Kidney (tissue), 22 donors: ENCODE measurements around the gene RGS10. TPM values are rescaled to one million over a fixed set of nuclear protein-coding genes. Genes with fewer than 3 reads are reported as not detected.

Experiments used
- DNase-seq, 5 donors: peaks; one replicate each; pipeline ENCODE4 v3.0.0-alpha.2; 2013 to 2020
- FAIRE-seq: peaks from 2 replicates; lab custom pipeline; 2012; peaks lifted over from hg19 to GRCh38; lab: Jason Lieb, UNC
- H3K27ac ChIP-seq, 2 donors: one replicate each; pipeline ENCODE4 v1.7.0; 2013; ENCODE audit warnings: low read depth in 2 of 2, low read length in 2 of 2, inconsistent platforms in 1 of 2
- H3K27me3 ChIP-seq: one replicate; pipeline ENCODE4 v1.7.1; 2013; ENCODE audit warnings: low read length, inconsistent platforms; ENCODE audit not compliant: control insufficient read depth, insufficient read depth
- H3K36me3 ChIP-seq, 3 donors: one replicate each; pipeline versions ENCODE4 v1.7.0 to v1.7.1; 2013; ENCODE audit warnings: low read length in 3 of 3, control low read depth in 1 of 3, inconsistent platforms in 1 of 3; ENCODE audit not compliant: insufficient read depth in 3 of 3, control insufficient read depth in 2 of 3
- H3K4me1 ChIP-seq, 3 donors: one replicate each; pipeline versions ENCODE4 v1.7.0 to v1.7.1; 2013; ENCODE audit warnings: low read length in 3 of 3, inconsistent platforms in 1 of 3, low read depth in 1 of 3; ENCODE audit not compliant: control insufficient read depth in 2 of 3, insufficient read depth in 2 of 3
- H3K4me3 ChIP-seq, 3 donors: one replicate each; pipeline versions ENCODE4 v1.7.0 to v1.8.1; 2013; ENCODE audit warnings: low read length in 3 of 3, control low read depth in 1 of 3, inconsistent platforms in 1 of 3
- H3K9ac ChIP-seq, 3 donors: one replicate each; pipeline versions ENCODE4 v1.7.0 to v1.7.1; 2013; ENCODE audit warnings: low read length in 3 of 3, control low read depth in 1 of 3, inconsistent platforms in 1 of 3
- H3K9me3 ChIP-seq, 3 donors: one replicate each; pipeline versions ENCODE4 v1.7.0 to v1.7.1; 2013; ENCODE audit warnings: low read length in 3 of 3, control low read depth in 1 of 3, inconsistent platforms in 1 of 3; ENCODE audit not compliant: control insufficient read depth in 2 of 3, insufficient read depth in 1 of 3
- CTCF ChIP-seq: IDR thresholded peaks from 3 replicates; pipeline ENCODE4 v1.5.1; 2012; ENCODE audit warnings: mild to moderate bottlenecking, moderate library complexity, borderline replicate concordance; ENCODE audit not compliant: insufficient read depth; ENCODE audit errors: extremely low read depth
- intact Hi-C: fragments of 100-400 bp; cut with DNase I; formaldehyde crosslinking; loops from one replicate; pipeline ENCODE4 v1.11.1; 2022
- long read RNA-seq, 10 donors: library from polyadenylated mRNA in 1 of 10; unstranded in 1 of 10; transcript quantifications; one replicate each; pipeline ENCODE4 v2.0.0 and lab custom pipeline, GENCODE V29; 2021 to 2026
- polyA plus RNA-seq: library from polyadenylated mRNA; stranded (reverse); fragments of 350-450 nt; fragmentation: Illumina TruSeq; extraction: RNeasy Lipid Tissue Mini Kit (QIAGEN cat#74804); gene quantifications from one replicate; pipeline ENCODE4 v1.2.3, GENCODE V29; 2014; ENCODE audit warnings: low read depth, low replicate concordance; ENCODE audit not compliant: insufficient read depth
- total RNA-seq: library from RNA; stranded (reverse); fragmentation: NEBNext Ultra II Directional; extraction: Animal tissue kit (Norgen Biotek cat#: 25700); gene quantifications from one replicate; pipeline ENCODE4 v1.2.1, GENCODE V29; 2021
- donor health status: control.
- donor health status: control.
- donor health status: control.
- donor health status: control.
- donor health status: control.
- donor health status: DM: yes; HTN: yes; CAD: no.
- donor health status: Normal renal cell carcinoma (clear cell type).

Gene RGS10
- total RNA-seq (19.9 TPM), polyA plus RNA-seq (25.4 TPM)
- long read RNA-seq, donor 1, transcript RGS10-202 (5 exons, 804 nt) = major isoform, 14 of 16 reads
- long read RNA-seq, donor 1, partial matches to known transcripts = 0 of 16 reads
- long read RNA-seq, donor 1, other reads (novel, unspliced or antisense) = 0 of 16 reads
- long read RNA-seq, donor 2, transcript RGS10-202 (5 exons, 804 nt) = major isoform, 22 of 24 reads
- long read RNA-seq, donor 2, partial matches to known transcripts = 0 of 24 reads
- long read RNA-seq, donor 2, other reads (novel, unspliced or antisense) = 0 of 24 reads
- long read RNA-seq, donor 3, transcript RGS10-202 (5 exons, 804 nt) = major isoform, 26 of 30 reads
- long read RNA-seq, donor 3, partial matches to known transcripts = 0 of 30 reads
- long read RNA-seq, donor 3, other reads (novel, unspliced or antisense) = 0 of 30 reads
- long read RNA-seq, donor 4, transcript RGS10-202 (5 exons, 804 nt) = major isoform, 12 of 12 reads
- long read RNA-seq, donor 4, partial matches to known transcripts = 0 of 12 reads
- long read RNA-seq, donor 4, other reads (novel, unspliced or antisense) = 0 of 12 reads
- long read RNA-seq, donor 5 = 0 reads
- long read RNA-seq, donor 6, transcript RGS10-202 (5 exons, 804 nt) = major isoform, 47 of 52 reads
- long read RNA-seq, donor 6, partial matches to known transcripts = 0 of 52 reads
- long read RNA-seq, donor 6, other reads (novel, unspliced or antisense) = 0 of 52 reads
- long read RNA-seq, donor 7, transcript RGS10-202 (5 exons, 804 nt) = major isoform, 5 of 6 reads
- long read RNA-seq, donor 7, partial matches to known transcripts = 0 of 6 reads
- long read RNA-seq, donor 7, other reads (novel, unspliced or antisense) = 1 of 6 reads
- long read RNA-seq, donor 8, transcript RGS10-202 (5 exons, 804 nt) = major isoform, 21 of 22 reads
- long read RNA-seq, donor 8, partial matches to known transcripts = 0 of 22 reads
- long read RNA-seq, donor 8, other reads (novel, unspliced or antisense) = 0 of 22 reads
- long read RNA-seq, donor 9, transcript RGS10-202 (5 exons, 804 nt) = major isoform, 19 of 21 reads
- long read RNA-seq, donor 9, partial matches to known transcripts = 0 of 21 reads
- long read RNA-seq, donor 9, other reads (novel, unspliced or antisense) = 0 of 21 reads
- long read RNA-seq, donor 10, transcript RGS10-202 (5 exons, 804 nt) = major isoform, 16 of 17 reads
- long read RNA-seq, donor 10, partial matches to known transcripts = 0 of 17 reads
- long read RNA-seq, donor 10, other reads (novel, unspliced or antisense) = 0 of 17 reads

GRCh38 chr10:119542357-119542987, at the start of gene RGS10:
Gene RGS10, minus strand, starts transcription at chr10:119542719. Its CDS starts 81 bp downstream, at chr10:119542638.
- no peak within 1 kb of the TSS for H3K9ac ChIP-seq
- DNase-seq = peak; percentile 52 to 94 (median 63)

GRCh38 chr10:119588071-119588470, 45.6 kb upstream of the RGS10 start:
- Histone ChIP-seq H3K9me3 (no peaks in the 10 kb centered on the region), H3K4me1 (peaks cover 0 to 8% (median 5%) of the 10 kb centered on the region in 3 donors), H3K4me3 (no peak overlapping the region), H3K36me3 (peaks cover 0 to 21% (median 19%) of the 10 kb centered on the region in 3 donors), H3K27me3 (no peaks in the 10 kb centered on the region), H3K27ac (no peak overlapping the region), H3K9ac (no peak overlapping the region)
- TF ChIP-seq CTCF = no peak
- no peak for FAIRE-seq
- no peak for DNase-seq
- intact Hi-C loops = no loop called here

More at GRCh38 chr10:119542357-119542987, at the start of gene RGS10:
- peaks cover 0 to 3% (median 3%) of the 10 kb centered on the region in 3 donors for H3K4me1 ChIP-seq
- no peaks in the 10 kb centered on the region for H3K9me3 ChIP-seq
- no peak for TF ChIP-seq CTCF
- no peak for FAIRE-seq
- H3K4me3 ChIP-seq = peak within 1 kb of the TSS; percentile 27 to 55 (median 45)
- intact Hi-C loops = no loop called here
- H3K36me3 ChIP-seq = no peaks in the 10 kb centered on the region
- no peak within 1 kb of the TSS for H3K27ac ChIP-seq
- no peaks in the 10 kb centered on the region for H3K27me3 ChIP-seq

GRCh38 chr10:119578355-119578754, 35.8 kb upstream of the RGS10 start:
- Histone ChIP-seq H3K9me3 (no peaks in the 10 kb centered on the region), H3K9ac (no peak overlapping the region), H3K27ac (no peak overlapping the region), H3K4me1 (no peaks in the 10 kb centered on the region), H3K27me3 (no peaks in the 10 kb centered on the region), H3K36me3 (peaks cover 8 to 41% (median 28%) of the 10 kb centered on the region in 3 donors), H3K4me3 (no peak overlapping the region)
- FAIRE-seq (no peak), DNase-seq (no peak)
- TF ChIP-seq CTCF = no peak
- intact Hi-C loops = no loop called here
